Hepatocyte (in vitro differentiated cells): ENCODE results near the gene DSTYK. TPM values are rescaled to one million over a fixed set of nuclear protein-coding genes. Genes with fewer than 3 reads are reported as not detected.

ENCODE experiments used
- DNase-seq: peaks from one replicate; pipeline ENCODE4 v3.0.0-alpha.2; 2016; ENCODE audit warnings: low spot score
- H2AFZ ChIP-seq: fragments of 200-600 bp; sonication (generic); 2 replicates; pipeline ENCODE4 v1.6.0; 2016; ENCODE audit warnings: antibody characterized with exemption, mild to moderate bottlenecking
- H3K27ac ChIP-seq: fragments of 200-600 bp; sonication (generic); 2 replicates; pipeline ENCODE4 v1.5.1; 2016; ENCODE audit warnings: mild to moderate bottlenecking
- H3K27me3 ChIP-seq: fragments of 200-600 bp; sonication (generic); 2 replicates; pipeline ENCODE4 v1.6.1; 2016
- H3K36me3 ChIP-seq: fragments of 200-600 bp; sonication (generic); replicated peaks from 2 replicates; pipeline ENCODE4 v1.5.1; 2016; ENCODE audit warnings: low read depth; ENCODE audit not compliant: insufficient read depth
- H3K4me1 ChIP-seq: fragments of 200-600 bp; sonication (generic); 2 replicates; pipeline ENCODE4 v1.5.1; 2016; ENCODE audit warnings: mild to moderate bottlenecking, moderate library complexity; ENCODE audit not compliant: insufficient read depth
- H3K4me2 ChIP-seq: fragments of 200-600 bp; sonication (generic); 2 replicates; pipeline ENCODE4 v1.6.0; 2016
- H3K4me3 ChIP-seq: fragments of 200-600 bp; sonication (generic); 2 replicates; pipeline ENCODE4 v1.5.1; 2016; ENCODE audit warnings: mild to moderate bottlenecking
- H3K79me2 ChIP-seq: fragments of 200-600 bp; sonication (generic); 2 replicates; pipeline ENCODE4 v1.6.0; 2017; ENCODE audit warnings: mild to moderate bottlenecking
- H3K9me2 ChIP-seq: fragments of 200-600 bp; sonication (generic); replicated peaks from 2 replicates; pipeline ENCODE4 v1.6.0; 2017; ENCODE audit warnings: mild to moderate bottlenecking; ENCODE audit not compliant: insufficient read depth
- H3K9me3 ChIP-seq: fragments of 200-600 bp; sonication (generic); 2 replicates; pipeline ENCODE4 v1.5.1; 2016; ENCODE audit warnings: low read depth, mild to moderate bottlenecking
- H4K20me1 ChIP-seq: fragments of 200-600 bp; sonication (generic); 2 replicates; pipeline ENCODE4 v1.6.0; 2016; ENCODE audit warnings: mild to moderate bottlenecking; ENCODE audit not compliant: insufficient read depth, poor library complexity, severe bottlenecking
- EZH2 ChIP-seq: fragments of 200-600 bp; sonication (generic); IDR thresholded peaks from 2 replicates; pipeline ENCODE4 v1.6.1; 2016; ENCODE audit warnings: antibody characterized with exemption, mild to moderate bottlenecking, borderline replicate concordance
- EZH2phosphoT487 ChIP-seq: fragments of 200-600 bp; sonication (generic); IDR thresholded peaks from one replicate; pipeline ENCODE4 v1.6.1; 2018; ENCODE audit warnings: antibody characterized with exemption, mild to moderate bottlenecking, low read depth, moderate library complexity; ENCODE audit not compliant: unreplicated experiment, severe bottlenecking
- WGBS: methylation state at CpG from one replicate; pipeline ENCODE4 v1.1.6; 2016; ENCODE audit warnings: low lambda C conversion rate; ENCODE audit errors: missing lambda C conversion rate; 5-methylcytosine and 5-hydroxymethylcytosine counted together
- polyA plus RNA-seq: library from polyadenylated mRNA; unstranded; fragments of >200 nt; fragmentation: Nextera tagmentation; extraction: Ambion mirVana; gene quantifications from 2 replicates; pipeline ENCODE4 v1.2.1, GENCODE V29; 2016
- total RNA-seq: library from RNA; depleted of rRNA; stranded (reverse); fragments of >200 nt; gene quantifications from 2 replicates; pipeline ENCODE4 v1.2.3, GENCODE V29; 2014
- TF ChIP-seq, protein P1 (sequence below): fragments of 200-600 bp; sonication (generic); IDR thresholded peaks from 2 replicates; pipeline ENCODE4 v1.5.1; 2016; ENCODE audit warnings: antibody characterized with exemption, mild to moderate bottlenecking; ENCODE audit not compliant: poor library complexity

The DSTYK gene
- total and polyA plus RNA-seq, 2 experiments from 2014 or later: 7.7 to 11.0 TPM

DNA sequence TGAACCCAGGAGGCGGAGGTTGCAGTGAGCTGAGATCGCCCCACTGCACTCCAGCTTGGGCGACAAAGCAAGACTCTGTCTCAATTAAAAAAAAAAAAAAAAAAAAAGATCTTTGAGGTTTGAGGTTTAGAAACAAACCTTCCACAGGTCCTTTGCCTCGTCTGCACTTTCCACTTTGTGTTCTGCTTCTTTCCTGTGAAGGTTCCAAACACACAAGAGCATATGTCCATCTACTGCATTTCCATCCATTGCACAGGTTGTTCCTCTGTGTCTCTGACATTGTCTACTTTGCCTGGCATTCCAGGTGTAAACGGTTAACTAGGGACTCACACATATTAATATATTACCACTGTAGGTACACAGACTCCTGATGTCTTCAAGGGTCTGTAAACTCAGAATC lies 40.1 kb downstream of the DSTYK start:
- no peak for DNase-seq
- TF ChIP-seq, protein P1, sequence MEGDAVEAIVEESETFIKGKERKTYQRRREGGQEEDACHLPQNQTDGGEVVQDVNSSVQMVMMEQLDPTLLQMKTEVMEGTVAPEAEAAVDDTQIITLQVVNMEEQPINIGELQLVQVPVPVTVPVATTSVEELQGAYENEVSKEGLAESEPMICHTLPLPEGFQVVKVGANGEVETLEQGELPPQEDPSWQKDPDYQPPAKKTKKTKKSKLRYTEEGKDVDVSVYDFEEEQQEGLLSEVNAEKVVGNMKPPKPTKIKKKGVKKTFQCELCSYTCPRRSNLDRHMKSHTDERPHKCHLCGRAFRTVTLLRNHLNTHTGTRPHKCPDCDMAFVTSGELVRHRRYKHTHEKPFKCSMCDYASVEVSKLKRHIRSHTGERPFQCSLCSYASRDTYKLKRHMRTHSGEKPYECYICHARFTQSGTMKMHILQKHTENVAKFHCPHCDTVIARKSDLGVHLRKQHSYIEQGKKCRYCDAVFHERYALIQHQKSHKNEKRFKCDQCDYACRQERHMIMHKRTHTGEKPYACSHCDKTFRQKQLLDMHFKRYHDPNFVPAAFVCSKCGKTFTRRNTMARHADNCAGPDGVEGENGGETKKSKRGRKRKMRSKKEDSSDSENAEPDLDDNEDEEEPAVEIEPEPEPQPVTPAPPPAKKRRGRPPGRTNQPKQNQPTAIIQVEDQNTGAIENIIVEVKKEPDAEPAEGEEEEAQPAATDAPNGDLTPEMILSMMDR: no peak
- no peak for TF ChIP-seq EZH2phosphoT487
- TF ChIP-seq EZH2: no peak
- H3K9me3 ChIP-seq: no peaks in the 10 kb centered on the region
- no peak overlapping the region for H3K27ac ChIP-seq
- no peak overlapping the region for H3K4me2 ChIP-seq
- H2AFZ ChIP-seq: no peak overlapping the region
- H4K20me1 ChIP-seq: no peaks in the 10 kb centered on the region
- 82% methylated on average over 5 of the region's 5 CpGs for WGBS
- no peaks in the 10 kb centered on the region for H3K9me2 ChIP-seq
- H3K4me1 ChIP-seq: peaks cover 3% of the 10 kb centered on the region
- H3K27me3 ChIP-seq: no peaks in the 10 kb centered on the region
- H3K4me3 ChIP-seq: no peak overlapping the region
- peaks cover 3% of the 10 kb centered on the region for H3K79me2 ChIP-seq
- H3K36me3 ChIP-seq: no peaks in the 10 kb centered on the region

DNA sequence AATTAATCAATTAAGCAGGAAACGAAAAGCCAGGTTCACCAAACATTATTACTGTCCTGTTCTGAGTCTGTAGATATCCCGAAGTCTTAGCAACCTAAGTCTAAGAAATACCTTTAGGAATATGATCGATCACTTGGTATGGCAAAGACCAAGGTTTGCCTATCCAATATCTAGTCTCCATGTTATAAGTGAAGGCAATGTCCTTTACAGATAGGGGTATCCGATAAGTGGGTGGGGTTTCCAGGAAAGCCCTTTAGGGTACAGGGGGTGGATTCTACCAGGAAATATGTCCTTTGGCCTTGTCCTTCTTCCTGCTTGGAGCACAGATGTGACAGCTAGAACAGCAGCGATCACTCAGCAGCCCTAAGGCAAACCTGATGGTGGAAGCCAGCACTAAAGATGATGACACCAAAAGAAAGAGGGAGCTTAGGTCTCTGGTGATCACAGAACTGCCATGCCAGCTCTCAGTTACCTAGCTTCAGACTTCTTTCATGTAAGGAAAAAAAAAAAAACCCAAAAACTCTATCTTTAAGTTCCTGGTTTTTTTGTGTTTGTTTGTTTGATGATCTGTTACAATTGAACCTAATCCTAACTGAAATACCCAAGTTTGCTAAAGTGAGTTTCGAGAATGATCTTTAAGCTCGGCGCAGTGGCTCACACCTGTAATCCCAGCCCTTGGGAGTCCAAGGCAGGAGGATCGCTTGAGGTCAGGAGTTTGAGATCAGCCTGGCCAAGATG lies 40.8 kb downstream of the DSTYK start:
- H3K36me3 ChIP-seq: no peaks in the 10 kb centered on the region
- no peak overlapping the region for H3K4me3 ChIP-seq
- TF ChIP-seq EZH2 (no peak), EZH2phosphoT487 (no peak)
- TF ChIP-seq, protein P1: no peak
- no peak overlapping the region for H3K4me2 ChIP-seq
- H3K79me2 ChIP-seq: peaks cover 4% of the 10 kb centered on the region
- H3K27me3 ChIP-seq: no peaks in the 10 kb centered on the region
- no peaks in the 10 kb centered on the region for H3K9me2 ChIP-seq
- WGBS: 83% methylated on average over 9 of the region's 9 CpGs
- no peak overlapping the region for H3K27ac ChIP-seq
- no peak overlapping the region for H2AFZ ChIP-seq
- no peaks in the 10 kb centered on the region for H4K20me1 ChIP-seq
- H3K4me1 ChIP-seq: peaks cover 3% of the 10 kb centered on the region
- H3K9me3 ChIP-seq: no peaks in the 10 kb centered on the region
- no peak for DNase-seq

DNA sequence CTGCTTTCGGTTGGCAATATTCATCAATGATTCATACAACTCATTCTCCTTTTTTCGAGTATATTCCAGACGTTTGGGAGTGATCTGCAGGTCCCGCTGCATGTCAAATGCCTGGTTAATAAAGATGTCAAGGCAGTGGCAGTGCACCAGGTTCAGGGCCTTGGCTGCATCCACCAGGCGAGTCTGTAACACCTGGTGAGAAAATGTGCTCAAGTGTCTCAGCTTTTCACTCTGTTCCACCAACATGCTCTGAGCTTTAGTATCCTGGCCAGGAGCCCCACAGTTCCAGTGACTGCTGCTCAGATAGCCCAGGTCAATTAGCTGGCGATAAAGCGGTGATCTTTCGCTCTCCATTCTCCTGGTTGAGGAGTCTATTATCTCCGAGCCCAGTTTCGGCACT lies 42.3 kb downstream of the DSTYK start:
- Histone ChIP-seq H2AFZ (no peak overlapping the region), H3K27ac (no peak overlapping the region), H3K4me2 (no peak overlapping the region), H3K36me3 (no peaks in the 10 kb centered on the region), H3K4me3 (no peak overlapping the region), H3K9me2 (no peaks in the 10 kb centered on the region), H3K27me3 (no peaks in the 10 kb centered on the region), H4K20me1 (no peaks in the 10 kb centered on the region), H3K4me1 (no peaks in the 10 kb centered on the region), H3K79me2 (peaks cover 13% of the 10 kb centered on the region), H3K9me3 (no peaks in the 10 kb centered on the region)
- WGBS: 95% methylated on average over 10 of the region's 10 CpGs
- TF ChIP-seq EZH2phosphoT487 (no peak), EZH2 (no peak)
- DNase-seq: no peak

DNA sequence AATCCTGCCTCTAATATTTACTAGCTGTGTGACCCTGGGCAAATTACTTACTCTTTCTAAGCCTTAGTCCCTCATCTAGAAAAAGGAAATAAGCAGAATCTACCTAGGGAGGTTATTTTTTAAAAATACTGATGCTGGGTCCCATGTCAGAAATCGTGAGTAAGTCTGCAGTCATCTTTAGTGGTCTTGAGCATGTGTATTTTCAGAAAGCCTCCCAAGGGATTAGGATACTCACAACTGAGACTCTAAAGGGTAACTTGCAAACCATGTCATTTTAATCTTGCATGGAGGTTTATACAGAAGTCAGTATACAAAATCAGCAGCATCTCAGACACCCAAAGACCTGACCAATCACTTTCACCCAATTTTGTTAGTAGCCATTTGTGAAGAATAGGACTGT lies 43.2 kb downstream of the DSTYK start:
- no peak for DNase-seq
- H3K79me2 ChIP-seq: peaks cover 13% of the 10 kb centered on the region
- TF ChIP-seq EZH2phosphoT487 (no peak), EZH2 (no peak)
- TF ChIP-seq, protein P1: no peak
- H3K9me3 ChIP-seq: no peaks in the 10 kb centered on the region
- WGBS: 96% methylated on average over 1 of the region's 1 CpG
- H2AFZ ChIP-seq: no peak overlapping the region
- no peak overlapping the region for H3K4me3 ChIP-seq
- no peaks in the 10 kb centered on the region for H3K9me2 ChIP-seq
- H3K4me1 ChIP-seq: no peaks in the 10 kb centered on the region
- H3K36me3 ChIP-seq: no peaks in the 10 kb centered on the region
- no peak overlapping the region for H3K4me2 ChIP-seq
- no peaks in the 10 kb centered on the region for H3K27me3 ChIP-seq
- H4K20me1 ChIP-seq: no peaks in the 10 kb centered on the region
- no peak overlapping the region for H3K27ac ChIP-seq
